ENCODE measurements around the gene VPS26A. TPM values are rescaled to one million over a fixed set of nuclear protein-coding genes. Genes with fewer than 3 reads are reported as not detected.
"Not testable (repeated sequence)": the region's sequence is repeated elsewhere in the genome, so short reads cannot be mapped to it uniquely, and the experiment has no call there.

VPS26A gene
- total RNA-seq, 4 donors from 2014 or later = 32.3 to 36.3 (median 34.0) TPM

- intact Hi-C loops (cut with DNase I; ENCODE audit: low total_unique reads) = no loop called here
- TF ChIP-seq, protein P1, sequence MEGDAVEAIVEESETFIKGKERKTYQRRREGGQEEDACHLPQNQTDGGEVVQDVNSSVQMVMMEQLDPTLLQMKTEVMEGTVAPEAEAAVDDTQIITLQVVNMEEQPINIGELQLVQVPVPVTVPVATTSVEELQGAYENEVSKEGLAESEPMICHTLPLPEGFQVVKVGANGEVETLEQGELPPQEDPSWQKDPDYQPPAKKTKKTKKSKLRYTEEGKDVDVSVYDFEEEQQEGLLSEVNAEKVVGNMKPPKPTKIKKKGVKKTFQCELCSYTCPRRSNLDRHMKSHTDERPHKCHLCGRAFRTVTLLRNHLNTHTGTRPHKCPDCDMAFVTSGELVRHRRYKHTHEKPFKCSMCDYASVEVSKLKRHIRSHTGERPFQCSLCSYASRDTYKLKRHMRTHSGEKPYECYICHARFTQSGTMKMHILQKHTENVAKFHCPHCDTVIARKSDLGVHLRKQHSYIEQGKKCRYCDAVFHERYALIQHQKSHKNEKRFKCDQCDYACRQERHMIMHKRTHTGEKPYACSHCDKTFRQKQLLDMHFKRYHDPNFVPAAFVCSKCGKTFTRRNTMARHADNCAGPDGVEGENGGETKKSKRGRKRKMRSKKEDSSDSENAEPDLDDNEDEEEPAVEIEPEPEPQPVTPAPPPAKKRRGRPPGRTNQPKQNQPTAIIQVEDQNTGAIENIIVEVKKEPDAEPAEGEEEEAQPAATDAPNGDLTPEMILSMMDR (IDR thresholded peaks at IDR 0.05) = no peak
- no peak for TF ChIP-seq POLR2A (IDR thresholded peaks at IDR 0.05)
- DNase-seq (ENCODE audit: low spot score in 2 of 2) = no peak
- H3K4me3 ChIP-seq (ENCODE audit: low read depth, poor library complexity, severe bottlenecking) = no peak overlapping the region
- 94 to 98% methylated on average over 2 of the region's 2 CpGs for WGBS, 2 donors
These were observed 36.8 kb downstream of the VPS26A start for GRCh38 chr10:69160809-69161241.

DNA sequence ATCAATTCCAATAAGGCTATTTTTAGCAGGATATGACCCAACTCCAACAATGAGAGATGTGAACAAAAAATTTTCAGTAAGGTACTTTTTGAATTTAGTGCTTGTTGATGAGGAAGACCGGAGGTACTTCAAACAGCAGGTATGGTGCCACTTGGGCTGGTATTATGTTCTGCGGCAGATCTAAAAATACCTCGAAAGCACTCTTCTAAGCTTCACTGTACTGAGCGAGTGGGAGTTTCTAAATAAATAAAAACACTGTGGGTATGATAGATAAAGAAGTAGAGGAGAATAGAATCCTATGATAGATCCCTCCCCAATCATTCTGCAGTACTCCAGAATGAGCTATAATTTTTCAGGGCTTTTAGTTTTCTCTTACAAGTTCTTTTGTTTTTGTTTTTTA, 44.5 kb downstream of the VPS26A start:
- intact Hi-C loops (cut with DNase I; ENCODE audit: low total_unique reads) = no loop called here
- 93 to 99% methylated on average over 4 of the region's 4 CpGs for WGBS, 2 donors
- TF ChIP-seq POLR2A (IDR thresholded peaks at IDR 0.05) = no peak
- no peak overlapping the region for H3K4me3 ChIP-seq (ENCODE audit: low read depth, poor library complexity, severe bottlenecking)
- no peak for DNase-seq (ENCODE audit: low spot score in 2 of 2)

GRCh38 chr10:69172241-69172982, 48.4 kb downstream of the VPS26A start:
- TF ChIP-seq POLR2A (IDR thresholded peaks at IDR 0.05) = no peak
- TF ChIP-seq, protein P1 (IDR thresholded peaks at IDR 0.05) = no peak
- 80 to 81% methylated on average over 3 of the region's 3 CpGs for WGBS, 2 donors
- intact Hi-C loops (cut with DNase I; ENCODE audit: low total_unique reads) = no loop called here

GRCh38 chr10:69175326-69175725, 51.3 kb downstream of the VPS26A start:
- DNase-seq (ENCODE audit: low spot score in 2 of 2); intact Hi-C loops (cut with DNase I; ENCODE audit: low total_unique reads); H3K4me3 ChIP-seq (ENCODE audit: low read depth, poor library complexity, severe bottlenecking): not testable (repeated sequence)
- WGBS, 2 donors = 60 to 90% methylated on average over 4 of the region's 4 CpGs

More at GRCh38 chr10:69172241-69172982, 48.4 kb downstream of the VPS26A start:
- no peak overlapping the region for H3K4me3 ChIP-seq (ENCODE audit: low read depth, poor library complexity, severe bottlenecking)
- no peak for DNase-seq (ENCODE audit: low spot score in 2 of 2)

- H3K4me3 ChIP-seq (ENCODE audit: low read depth, poor library complexity, severe bottlenecking) = no peak overlapping the region
- intact Hi-C loops (cut with DNase I; ENCODE audit: low total_unique reads) = no loop called here
- 91 to 94% methylated on average over 2 of the region's 2 CpGs for WGBS, 2 donors
- DNase-seq (ENCODE audit: low spot score in 2 of 2) = no peak
- TF ChIP-seq, protein P1 (IDR thresholded peaks at IDR 0.05) = no peak
- no peak for TF ChIP-seq POLR2A (IDR thresholded peaks at IDR 0.05)
These were observed 52.8 kb downstream of the VPS26A start for GRCh38 chr10:69176823-69177222.

DNA sequence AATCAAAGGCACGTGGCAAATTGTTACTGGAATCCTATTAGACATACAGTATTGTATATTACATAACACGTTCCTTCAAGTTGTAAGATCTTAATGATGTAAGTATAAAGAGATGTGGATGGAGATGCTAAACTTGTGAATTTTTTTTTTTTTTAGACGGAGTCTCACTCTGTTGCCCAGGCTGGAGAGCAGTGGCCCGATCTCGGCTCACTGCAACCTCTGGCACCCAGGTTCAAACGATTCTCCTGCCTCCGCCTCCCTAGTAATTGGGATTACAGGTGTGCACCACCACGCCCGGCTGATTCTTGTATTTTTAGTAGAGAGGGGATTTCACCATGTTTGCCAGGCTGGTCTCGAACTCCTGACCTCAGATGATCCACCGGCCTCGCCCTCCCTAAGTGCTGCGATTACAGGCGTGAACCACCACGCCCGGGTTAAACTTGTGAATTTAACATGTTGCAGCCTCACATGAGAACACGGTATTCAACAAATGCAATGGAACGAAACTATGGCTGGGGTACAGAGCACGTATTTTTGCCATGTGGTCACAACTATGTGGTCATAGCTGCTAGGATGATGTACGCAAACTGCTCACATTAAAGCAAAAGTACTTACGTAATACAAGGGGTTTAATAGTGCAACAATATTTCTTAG, 55.2 kb downstream of the VPS26A start:
- H3K4me3 ChIP-seq (ENCODE audit: low read depth, poor library complexity, severe bottlenecking) = peak overlapping the region; percentile 98
- intact Hi-C loops (cut with DNase I; ENCODE audit: low total_unique reads) = no loop called here
- DNase-seq (ENCODE audit: low spot score in 2 of 2) = no peak
- WGBS, 2 donors = 33 to 36% methylated on average over 21 of the region's 21 CpGs
- no peak for TF ChIP-seq POLR2A (IDR thresholded peaks at IDR 0.05)
- TF ChIP-seq, protein P1 (IDR thresholded peaks at IDR 0.05) = no peak
